HT-29 (cell line): ENCODE data around the gene SMKR1. TPM values are rescaled to one million over a fixed set of nuclear protein-coding genes. Genes with fewer than 3 reads are reported as not detected.

Source experiments
- small RNA-seq: library from RNA; depleted of rRNA; stranded (forward); fragments of <200 nt; gene quantifications from one replicate; pipeline ENCODE3, GENCODE V24; 2014
- total RNA-seq: library from RNA; depleted of rRNA; stranded (reverse); fragments of >200 nt; shearing (Covaris generic); gene quantifications from 2 replicates; pipeline ENCODE4 v1.2.3, GENCODE V29; 2014; rRNA removed

Gene SMKR1
- total RNA-seq, 1 experiment from 2014 or later = 3.5 TPM

Small RNAs within 50 kb of the gene (small RNA-seq; reads per million reads assigned to genes)
- gene RNU1-72P (not detected), gene SNRPGP3 (not detected)

Other genes starting within 250 kb of the SMKR1 start
- gene STRIP2, start 68.1 kb upstream of the SMKR1 start, total RNA-seq = 2.8 and 3.1 TPM in 2 replicates
- 10.5 and 13.1 TPM in 2 replicates for gene NRF1, start 109.2 kb downstream of the SMKR1 start, total RNA-seq